Ovary (tissue), 9 donors: ENCODE measurements around the gene OLFM1. TPM values are rescaled to one million over a fixed set of nuclear protein-coding genes. Genes with fewer than 3 reads are reported as not detected.

ENCODE experiments used
- DNase-seq, 5 donors: peaks; one replicate each; pipeline ENCODE4 v3.0.0-alpha.2; 2019 to 2020
- H3K27ac ChIP-seq, 2 donors: fragments of 200-600 bp; one replicate each; pipeline versions ENCODE4 v1.5.1 to v1.8.0; 2019 to 2022
- H3K27me3 ChIP-seq: fragments of 200-600 bp; one replicate; pipeline ENCODE4 v1.8.0; 2022
- H3K36me3 ChIP-seq: fragments of 200-600 bp; sonication (generic); one replicate; pipeline ENCODE4 v1.5.1; 2019
- H3K4me1 ChIP-seq: one replicate; pipeline ENCODE4 v1.8.1; 2013; ENCODE audit warnings: mild to moderate bottlenecking, moderate library complexity; ENCODE audit not compliant: insufficient read depth
- H3K4me3 ChIP-seq: fragments of 200-600 bp; sonication (generic); one replicate; pipeline ENCODE4 v1.5.1; 2017
- H3K9me3 ChIP-seq, 2 donors: fragments of 200-600 bp in 1 of 2; sonication (generic) in 1 of 2; one replicate each; pipeline versions ENCODE4 v1.5.1 to v1.8.1; 2013 to 2019; ENCODE audit warnings: mild to moderate bottlenecking in 1 of 2, moderate library complexity in 1 of 2
- EP300 ChIP-seq: sonication (generic); formaldehyde crosslinking; IDR thresholded peaks from one replicate; pipeline ENCODE4 v1.6.1; 2017; ENCODE audit warnings: antibody characterized with exemption
- POLR2A ChIP-seq: fragments of 450-650 bp; IDR thresholded peaks from one replicate; pipeline ENCODE4 v1.6.1; 2017; ENCODE audit warnings: antibody characterized with exemption, mild to moderate bottlenecking, moderate library complexity
- WGBS, 3 donors: extraction: QIAGEN DNeasy Blood & Tissue Kit in 1 of 3; methylation state at CpG; one replicate each; pipeline versions ENCODE4 v1.1.5 to v1.1.7; 2013 to 2017; 5-methylcytosine and 5-hydroxymethylcytosine counted together
- intact Hi-C, 4 donors: fragments of 100-400 bp; cut with DNase I; formaldehyde crosslinking; loops; one replicate each; pipeline versions ENCODE4 v1.11.0 to v1.15.1; 2022 to 2023
- polyA plus RNA-seq, 2 donors: library from polyadenylated mRNA; stranded (reverse); fragments of 200-250 nt in 1 of 2; fragments of 350-450 nt in 1 of 2; fragmentation: Illumina TruSeq in 1 of 2; extraction: RNeasy Lipid Tissue Mini Kit (QIAGEN cat#74804) in 1 of 2; gene quantifications; one replicate each; pipeline ENCODE4 v1.2.3, GENCODE V29; 2013 to 2014
- total RNA-seq, 7 donors: library from RNA; depleted of rRNA in 2 of 7; stranded (reverse); fragments of >200 nt in 2 of 7; fragmentation: NEBNext Ultra II Directional in 3 of 7; extraction: Animal tissue kit (Norgen Biotek cat#: 25700) in 3 of 7; gene quantifications; one replicate each; pipeline versions ENCODE4 v1.1.0 to v1.2.4, GENCODE V29; 2016 to 2023
- TF ChIP-seq, protein P1 (sequence below), 3 donors: fragments of 450-650 bp in 2 of 3; fragments of 200-600 bp in 1 of 3; IDR thresholded peaks; one replicate each; pipeline versions ENCODE4 v1.5.1 to v1.8.0; 2016 to 2022; ENCODE audit warnings: antibody characterized with exemption in 3 of 3, mild to moderate bottlenecking in 1 of 3
- donor health status: DM: no; HTN: no; CAD: no; lungs with moderate emphysema.
- donor health status: DM: no; HTN: no; CAD: no.
- donor health status: Bipolar disorder and iron deficiency.
- donor health status: DM: yes; HTN: yes; CAD: no.
- donor health status: DM: no; HTN: no; CAD: no.
- donor health status: DM: yes; HTN: yes; CAD: no.

Gene OLFM1
- total and polyA plus RNA-seq, 9 donors, result 6.5 to 40.0 (median 19.9) TPM

GRCh38 chr9:135079018-135079417 lies 8.4 kb upstream of the OLFM1 start:
- Histone ChIP-seq H3K4me3 (no peak overlapping the region), H3K36me3 (no peaks in the 10 kb centered on the region), H3K9me3 (no peaks in the 10 kb centered on the region), H3K27ac (no peak overlapping the region), H3K4me1 (no peaks in the 10 kb centered on the region), H3K27me3 (no peaks in the 10 kb centered on the region)
- DNase-seq, result no peak
- intact Hi-C loops, result loop anchor here in 1 of 4 donors (10.0 kb wide), 1 partner anchor 64 kb away; no protein-coding TSS in a partner anchor
- 82 to 87% (median 85%) methylated on average over 7 of the region's 7 CpGs for WGBS, 3 donors
- TF ChIP-seq EP300 (no peak), POLR2A (no peak)
- TF ChIP-seq, protein P1, sequence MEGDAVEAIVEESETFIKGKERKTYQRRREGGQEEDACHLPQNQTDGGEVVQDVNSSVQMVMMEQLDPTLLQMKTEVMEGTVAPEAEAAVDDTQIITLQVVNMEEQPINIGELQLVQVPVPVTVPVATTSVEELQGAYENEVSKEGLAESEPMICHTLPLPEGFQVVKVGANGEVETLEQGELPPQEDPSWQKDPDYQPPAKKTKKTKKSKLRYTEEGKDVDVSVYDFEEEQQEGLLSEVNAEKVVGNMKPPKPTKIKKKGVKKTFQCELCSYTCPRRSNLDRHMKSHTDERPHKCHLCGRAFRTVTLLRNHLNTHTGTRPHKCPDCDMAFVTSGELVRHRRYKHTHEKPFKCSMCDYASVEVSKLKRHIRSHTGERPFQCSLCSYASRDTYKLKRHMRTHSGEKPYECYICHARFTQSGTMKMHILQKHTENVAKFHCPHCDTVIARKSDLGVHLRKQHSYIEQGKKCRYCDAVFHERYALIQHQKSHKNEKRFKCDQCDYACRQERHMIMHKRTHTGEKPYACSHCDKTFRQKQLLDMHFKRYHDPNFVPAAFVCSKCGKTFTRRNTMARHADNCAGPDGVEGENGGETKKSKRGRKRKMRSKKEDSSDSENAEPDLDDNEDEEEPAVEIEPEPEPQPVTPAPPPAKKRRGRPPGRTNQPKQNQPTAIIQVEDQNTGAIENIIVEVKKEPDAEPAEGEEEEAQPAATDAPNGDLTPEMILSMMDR (IDR thresholded peaks at IDR 0.05), result no peak

DNA sequence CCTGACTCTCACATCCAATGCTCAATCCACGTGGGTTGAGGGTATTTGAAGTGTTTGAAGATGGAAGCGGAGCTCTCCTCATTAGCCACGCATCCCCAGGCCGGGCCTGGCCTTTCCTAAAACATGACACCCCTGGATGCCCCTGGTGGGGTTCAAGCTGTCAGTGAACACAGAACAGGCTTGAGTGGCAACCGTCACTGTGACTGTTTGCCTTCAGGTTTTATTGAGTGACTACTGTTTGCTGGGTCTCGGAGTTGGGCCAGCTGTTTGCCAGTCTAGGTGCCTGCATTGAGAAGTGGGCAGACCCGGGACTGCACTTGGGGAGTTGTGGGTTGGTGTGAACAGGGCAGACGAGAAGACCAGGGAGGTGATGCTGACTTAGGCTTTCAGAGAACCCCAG lies 7.8 kb upstream of the OLFM1 start:
- H3K9me3 ChIP-seq, result no peaks in the 10 kb centered on the region
- H3K36me3 ChIP-seq, result no peaks in the 10 kb centered on the region
- 85 to 90% (median 89%) methylated on average over 8 of the region's 8 CpGs for WGBS, 3 donors
- H3K4me3 ChIP-seq, result no peak overlapping the region
- DNase-seq, result peak in 1 of 5 donors; percentile 5
- no peak overlapping the region for H3K27ac ChIP-seq
- TF ChIP-seq, protein P1 (IDR thresholded peaks at IDR 0.05), result no peak
- TF ChIP-seq POLR2A (no peak), EP300 (no peak)
- no peaks in the 10 kb centered on the region for H3K27me3 ChIP-seq
- intact Hi-C loops, result loop anchor here in 2 of 4 donors (10.0 kb wide), 2 partner anchors 65 to 385 kb away; no protein-coding TSS in a partner anchor
- H3K4me1 ChIP-seq, result no peaks in the 10 kb centered on the region

- peak in 1 of 5 donors; percentile 6 for DNase-seq
- TF ChIP-seq EP300 (no peak), POLR2A (no peak)
- TF ChIP-seq, protein P1 (IDR thresholded peaks at IDR 0.05), result no peak
- Histone ChIP-seq H3K36me3 (no peaks in the 10 kb centered on the region), H3K9me3 (no peaks in the 10 kb centered on the region), H3K27me3 (no peaks in the 10 kb centered on the region), H3K4me1 (no peaks in the 10 kb centered on the region), H3K27ac (no peak overlapping the region), H3K4me3 (no peak overlapping the region)
- 80 to 84% (median 81%) methylated on average over 26 of the region's 26 CpGs for WGBS, 3 donors
- intact Hi-C loops, result loop anchor here in 1 of 4 donors (10.0 kb wide), 1 partner anchor 386 kb away; no protein-coding TSS in a partner anchor
Observed at GRCh38 chr9:135080286-135081263, 6.9 kb upstream of the OLFM1 start.

DNA sequence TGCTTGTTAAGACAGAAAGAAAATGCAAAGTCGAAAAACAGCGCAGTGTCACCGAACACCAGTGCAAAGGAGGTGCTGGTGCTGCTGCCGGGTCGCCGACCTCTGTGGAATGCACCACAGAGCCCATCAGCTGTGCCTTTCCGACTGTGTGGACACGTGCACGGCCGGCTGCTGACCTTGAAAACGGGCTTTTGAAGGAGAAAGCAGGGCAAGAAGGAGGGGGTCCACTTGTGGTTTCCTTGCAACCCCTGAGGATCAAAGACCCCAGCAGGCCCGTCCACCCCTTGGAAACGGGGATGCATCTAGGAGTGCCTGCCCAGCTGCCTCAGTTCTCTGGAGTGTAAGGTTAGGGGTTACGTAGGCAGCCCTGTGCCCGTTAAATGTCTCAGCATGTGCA lies 6.2 kb upstream of the OLFM1 start:
- Histone ChIP-seq H3K9me3 (no peaks in the 10 kb centered on the region), H3K4me3 (no peak overlapping the region), H3K27ac (no peak overlapping the region), H3K4me1 (peaks cover 1% of the 10 kb centered on the region), H3K36me3 (no peaks in the 10 kb centered on the region), H3K27me3 (no peaks in the 10 kb centered on the region)
- WGBS, 3 donors, result 54 to 71% (median 64%) methylated on average over 15 of the region's 15 CpGs
- no peak for TF ChIP-seq EP300
- TF ChIP-seq, protein P1 (IDR thresholded peaks at IDR 0.05), result no peak
- no peak for TF ChIP-seq POLR2A
- DNase-seq, result peak in 2 of 5 donors; percentile 9 to 28
- intact Hi-C loops, result loop anchor here in 1 of 4 donors (10.0 kb wide), 1 partner anchor 386 kb away; no protein-coding TSS in a partner anchor
